ENCODE results near the gene CYP4F8.
"Not testable (repeated sequence)": the region's sequence is repeated elsewhere in the genome, so short reads cannot be mapped to it uniquely, and the experiment has no call there.

DNA sequence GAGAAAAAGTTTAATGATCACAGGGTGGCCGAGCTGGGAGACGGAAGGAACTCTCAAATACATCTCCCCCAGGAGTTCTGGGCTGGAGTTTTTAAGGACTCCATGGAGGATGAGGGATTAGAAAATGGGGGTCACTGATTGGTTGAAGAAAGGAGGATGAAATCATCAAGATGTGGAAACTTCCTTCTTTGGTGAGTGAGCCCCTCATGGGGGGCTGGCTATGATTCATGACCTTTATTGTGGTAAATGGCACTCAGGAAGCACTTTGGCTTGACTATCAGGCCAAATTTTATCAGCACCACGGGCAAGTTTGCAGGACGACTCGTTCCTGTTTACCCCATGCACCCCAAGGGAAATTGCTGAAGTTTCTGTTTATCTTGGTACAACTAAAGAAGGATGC is 22.5 kb upstream of the CYP4F8 start:
- TF ChIP-seq, protein P1, sequence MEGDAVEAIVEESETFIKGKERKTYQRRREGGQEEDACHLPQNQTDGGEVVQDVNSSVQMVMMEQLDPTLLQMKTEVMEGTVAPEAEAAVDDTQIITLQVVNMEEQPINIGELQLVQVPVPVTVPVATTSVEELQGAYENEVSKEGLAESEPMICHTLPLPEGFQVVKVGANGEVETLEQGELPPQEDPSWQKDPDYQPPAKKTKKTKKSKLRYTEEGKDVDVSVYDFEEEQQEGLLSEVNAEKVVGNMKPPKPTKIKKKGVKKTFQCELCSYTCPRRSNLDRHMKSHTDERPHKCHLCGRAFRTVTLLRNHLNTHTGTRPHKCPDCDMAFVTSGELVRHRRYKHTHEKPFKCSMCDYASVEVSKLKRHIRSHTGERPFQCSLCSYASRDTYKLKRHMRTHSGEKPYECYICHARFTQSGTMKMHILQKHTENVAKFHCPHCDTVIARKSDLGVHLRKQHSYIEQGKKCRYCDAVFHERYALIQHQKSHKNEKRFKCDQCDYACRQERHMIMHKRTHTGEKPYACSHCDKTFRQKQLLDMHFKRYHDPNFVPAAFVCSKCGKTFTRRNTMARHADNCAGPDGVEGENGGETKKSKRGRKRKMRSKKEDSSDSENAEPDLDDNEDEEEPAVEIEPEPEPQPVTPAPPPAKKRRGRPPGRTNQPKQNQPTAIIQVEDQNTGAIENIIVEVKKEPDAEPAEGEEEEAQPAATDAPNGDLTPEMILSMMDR (IDR thresholded peaks at IDR 0.05; ENCODE audit: insufficient read depth, low read length, poor library complexity, severe bottlenecking) = not testable (repeated sequence)
- TF ChIP-seq EZH2phosphoT487 (conservative IDR thresholded peaks at IDR 0.05; ENCODE audit: low read length) = not testable (repeated sequence)
